Liver (tissue), 3 donors: ENCODE measurements around the gene MAGI1.

Experiments
- FOXA1 ChIP-seq: IDR thresholded peaks from 2 replicates; pipeline ENCODE4 v1.6.1; 2016; ENCODE audit warnings: antibody characterized with exemption
- GABPA ChIP-seq, 2 donors: IDR thresholded peaks in 1 of 2; conservative IDR thresholded peaks in 1 of 2; 2 replicates each; pipeline ENCODE4 v1.6.1; 2016; ENCODE audit warnings: antibody characterized with exemption in 2 of 2, mild to moderate bottlenecking in 1 of 2, moderate library complexity in 1 of 2
- JUND ChIP-seq, 2 donors: IDR thresholded peaks; 2 replicates each; pipeline ENCODE4 v1.6.1; 2016; ENCODE audit warnings: antibody characterized with exemption in 2 of 2
- RAD21 ChIP-seq, 2 donors: IDR thresholded peaks; 2 replicates each; pipeline ENCODE4 v1.6.1; 2016; ENCODE audit warnings: antibody characterized with exemption in 2 of 2, mild to moderate bottlenecking in 2 of 2
- RXRA ChIP-seq, 2 donors: IDR thresholded peaks; 2 replicates each; pipeline ENCODE4 v1.6.1; 2017 to 2018; ENCODE audit warnings: antibody characterized with exemption in 2 of 2, mild to moderate bottlenecking in 1 of 2
- SP1 ChIP-seq: IDR thresholded peaks from 2 replicates; pipeline ENCODE4 v1.6.1; 2018; ENCODE audit warnings: antibody characterized with exemption, mild to moderate bottlenecking
- TAF1 ChIP-seq: conservative IDR thresholded peaks from 2 replicates; pipeline ENCODE4 v1.6.1; 2016; ENCODE audit warnings: antibody characterized with exemption, mild to moderate bottlenecking
- YY1 ChIP-seq: IDR thresholded peaks from 2 replicates; pipeline ENCODE4 v1.6.1; 2016; ENCODE audit warnings: antibody characterized with exemption, mild to moderate bottlenecking
- TF ChIP-seq, protein P1 (sequence below): fragments of 150-350 bp; IDR thresholded peaks from 2 replicates; pipeline ENCODE4 v1.5.1; 2017; ENCODE audit warnings: improper control_type of control experiment, low read depth, low read length; ENCODE audit not compliant: missing input control
- TF ChIP-seq, protein P2 (sequence below): IDR thresholded peaks from 2 replicates; pipeline ENCODE4 v1.6.1; 2016; ENCODE audit warnings: antibody characterized with exemption
- TF ChIP-seq, protein P3 (sequence below): IDR thresholded peaks from 2 replicates; pipeline ENCODE4 v1.6.1; 2016; ENCODE audit warnings: antibody characterized with exemption
- TF ChIP-seq, protein P4 (sequence below): IDR thresholded peaks from 2 replicates; pipeline ENCODE4 v1.6.1; 2016; ENCODE audit warnings: antibody characterized with exemption, mild to moderate bottlenecking
- TF ChIP-seq, protein P5 (sequence below): IDR thresholded peaks from 2 replicates; pipeline ENCODE4 v1.6.1; 2016; ENCODE audit warnings: antibody characterized with exemption
- donor health status: healthy.
- donor health status: healthy.

DNA sequence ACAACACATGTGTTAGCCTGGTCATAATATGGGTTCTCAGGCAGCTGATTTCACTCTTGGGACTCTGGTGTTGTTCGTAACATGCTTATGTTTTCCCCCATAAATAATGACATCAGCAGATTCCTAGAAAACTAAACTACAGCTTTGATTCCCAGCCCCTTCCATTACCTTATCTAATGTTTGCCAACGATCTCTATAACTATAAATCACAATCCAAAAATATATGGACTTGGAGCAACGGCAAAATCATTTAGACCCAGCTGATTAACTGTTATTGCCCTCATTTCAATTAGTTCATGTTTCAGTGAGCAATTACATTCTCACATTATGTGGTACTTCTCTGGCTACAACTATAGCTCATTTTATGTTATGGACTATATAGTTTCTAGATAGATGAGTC is 531.3 kb downstream of the MAGI1 start:
- TF ChIP-seq SP1: no peak
- no peak for TF ChIP-seq TAF1
- TF ChIP-seq, protein P1, sequence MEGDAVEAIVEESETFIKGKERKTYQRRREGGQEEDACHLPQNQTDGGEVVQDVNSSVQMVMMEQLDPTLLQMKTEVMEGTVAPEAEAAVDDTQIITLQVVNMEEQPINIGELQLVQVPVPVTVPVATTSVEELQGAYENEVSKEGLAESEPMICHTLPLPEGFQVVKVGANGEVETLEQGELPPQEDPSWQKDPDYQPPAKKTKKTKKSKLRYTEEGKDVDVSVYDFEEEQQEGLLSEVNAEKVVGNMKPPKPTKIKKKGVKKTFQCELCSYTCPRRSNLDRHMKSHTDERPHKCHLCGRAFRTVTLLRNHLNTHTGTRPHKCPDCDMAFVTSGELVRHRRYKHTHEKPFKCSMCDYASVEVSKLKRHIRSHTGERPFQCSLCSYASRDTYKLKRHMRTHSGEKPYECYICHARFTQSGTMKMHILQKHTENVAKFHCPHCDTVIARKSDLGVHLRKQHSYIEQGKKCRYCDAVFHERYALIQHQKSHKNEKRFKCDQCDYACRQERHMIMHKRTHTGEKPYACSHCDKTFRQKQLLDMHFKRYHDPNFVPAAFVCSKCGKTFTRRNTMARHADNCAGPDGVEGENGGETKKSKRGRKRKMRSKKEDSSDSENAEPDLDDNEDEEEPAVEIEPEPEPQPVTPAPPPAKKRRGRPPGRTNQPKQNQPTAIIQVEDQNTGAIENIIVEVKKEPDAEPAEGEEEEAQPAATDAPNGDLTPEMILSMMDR: no peak
- no peak for TF ChIP-seq YY1
- TF ChIP-seq, protein P2, sequence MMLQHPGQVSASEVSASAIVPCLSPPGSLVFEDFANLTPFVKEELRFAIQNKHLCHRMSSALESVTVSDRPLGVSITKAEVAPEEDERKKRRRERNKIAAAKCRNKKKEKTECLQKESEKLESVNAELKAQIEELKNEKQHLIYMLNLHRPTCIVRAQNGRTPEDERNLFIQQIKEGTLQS: no peak
- no peak for TF ChIP-seq FOXA1
- TF ChIP-seq RXRA (IDR thresholded peaks at IDR 0.05): no peak
- TF ChIP-seq, protein P3, sequence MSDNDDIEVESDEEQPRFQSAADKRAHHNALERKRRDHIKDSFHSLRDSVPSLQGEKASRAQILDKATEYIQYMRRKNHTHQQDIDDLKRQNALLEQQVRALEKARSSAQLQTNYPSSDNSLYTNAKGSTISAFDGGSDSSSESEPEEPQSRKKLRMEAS: no peak
- TF ChIP-seq, protein P4, sequence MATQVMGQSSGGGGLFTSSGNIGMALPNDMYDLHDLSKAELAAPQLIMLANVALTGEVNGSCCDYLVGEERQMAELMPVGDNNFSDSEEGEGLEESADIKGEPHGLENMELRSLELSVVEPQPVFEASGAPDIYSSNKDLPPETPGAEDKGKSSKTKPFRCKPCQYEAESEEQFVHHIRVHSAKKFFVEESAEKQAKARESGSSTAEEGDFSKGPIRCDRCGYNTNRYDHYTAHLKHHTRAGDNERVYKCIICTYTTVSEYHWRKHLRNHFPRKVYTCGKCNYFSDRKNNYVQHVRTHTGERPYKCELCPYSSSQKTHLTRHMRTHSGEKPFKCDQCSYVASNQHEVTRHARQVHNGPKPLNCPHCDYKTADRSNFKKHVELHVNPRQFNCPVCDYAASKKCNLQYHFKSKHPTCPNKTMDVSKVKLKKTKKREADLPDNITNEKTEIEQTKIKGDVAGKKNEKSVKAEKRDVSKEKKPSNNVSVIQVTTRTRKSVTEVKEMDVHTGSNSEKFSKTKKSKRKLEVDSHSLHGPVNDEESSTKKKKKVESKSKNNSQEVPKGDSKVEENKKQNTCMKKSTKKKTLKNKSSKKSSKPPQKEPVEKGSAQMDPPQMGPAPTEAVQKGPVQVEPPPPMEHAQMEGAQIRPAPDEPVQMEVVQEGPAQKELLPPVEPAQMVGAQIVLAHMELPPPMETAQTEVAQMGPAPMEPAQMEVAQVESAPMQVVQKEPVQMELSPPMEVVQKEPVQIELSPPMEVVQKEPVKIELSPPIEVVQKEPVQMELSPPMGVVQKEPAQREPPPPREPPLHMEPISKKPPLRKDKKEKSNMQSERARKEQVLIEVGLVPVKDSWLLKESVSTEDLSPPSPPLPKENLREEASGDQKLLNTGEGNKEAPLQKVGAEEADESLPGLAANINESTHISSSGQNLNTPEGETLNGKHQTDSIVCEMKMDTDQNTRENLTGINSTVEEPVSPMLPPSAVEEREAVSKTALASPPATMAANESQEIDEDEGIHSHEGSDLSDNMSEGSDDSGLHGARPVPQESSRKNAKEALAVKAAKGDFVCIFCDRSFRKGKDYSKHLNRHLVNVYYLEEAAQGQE: no peak
- TF ChIP-seq JUND (IDR thresholded peaks at IDR 0.05): no peak
- TF ChIP-seq, protein P5, sequence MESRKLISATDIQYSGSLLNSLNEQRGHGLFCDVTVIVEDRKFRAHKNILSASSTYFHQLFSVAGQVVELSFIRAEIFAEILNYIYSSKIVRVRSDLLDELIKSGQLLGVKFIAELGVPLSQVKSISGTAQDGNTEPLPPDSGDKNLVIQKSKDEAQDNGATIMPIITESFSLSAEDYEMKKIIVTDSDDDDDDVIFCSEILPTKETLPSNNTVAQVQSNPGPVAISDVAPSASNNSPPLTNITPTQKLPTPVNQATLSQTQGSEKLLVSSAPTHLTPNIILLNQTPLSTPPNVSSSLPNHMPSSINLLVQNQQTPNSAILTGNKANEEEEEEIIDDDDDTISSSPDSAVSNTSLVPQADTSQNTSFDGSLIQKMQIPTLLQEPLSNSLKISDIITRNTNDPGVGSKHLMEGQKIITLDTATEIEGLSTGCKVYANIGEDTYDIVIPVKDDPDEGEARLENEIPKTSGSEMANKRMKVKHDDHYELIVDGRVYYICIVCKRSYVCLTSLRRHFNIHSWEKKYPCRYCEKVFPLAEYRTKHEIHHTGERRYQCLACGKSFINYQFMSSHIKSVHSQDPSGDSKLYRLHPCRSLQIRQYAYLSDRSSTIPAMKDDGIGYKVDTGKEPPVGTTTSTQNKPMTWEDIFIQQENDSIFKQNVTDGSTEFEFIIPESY: no peak
- TF ChIP-seq GABPA (IDR thresholded peaks at IDR 0.05 in 1 of 2, conservative IDR thresholded peaks at IDR 0.05 in 1 of 2): no peak
- no peak for TF ChIP-seq RAD21 (IDR thresholded peaks at IDR 0.05)
